HCT116 (cell line): Measurements from ENCODE around the gene GLYR1. TPM values are rescaled to one million over a fixed set of nuclear protein-coding genes. Genes with fewer than 3 reads are reported as not detected.

Experiments
- ATAC-seq: fragments of 200-7000 bp; cut with Tn5 transposase; 2 replicates; pipeline ENCODE4 v1.9.1; 2020; ENCODE audit warnings: mild to moderate bottlenecking, moderate library complexity
- BruUV-seq: library from RNA; stranded (reverse); fragments of 400-500 nt; replicated peaks from 2 replicates; lab custom pipeline; 2021; lab: Mats Ljungman, UMichigan
- CTCF ChIA-PET: fragments of 300-600 bp; sonication (Branson Sonifier 250); formaldehyde crosslinking; loops from one replicate; lab custom pipeline; 2021; ENCODE audit warnings: antibody characterized with exemption; lab: Charles Lee
- POLR2A ChIA-PET: fragments of 300-600, 350-600 bp; sonication (Branson Sonifier 250); formaldehyde crosslinking; loops from one replicate; lab custom pipeline; 2021; ENCODE audit warnings: antibody characterized with exemption; lab: Charles Lee
- RAD21 ChIA-PET, 2 experiments: fragments of 300-600 bp; sonication (Branson Sonifier 250); formaldehyde crosslinking; loops; one replicate each; lab custom pipeline; 2023; ENCODE audit warnings: low total read pairs in 2 of 2; ENCODE audit not compliant: uncharacterized antibody in 2 of 2, unreplicated experiment in 2 of 2, low non-redundant PET in 1 of 2; lab: Charles Lee
- DNase-seq: peaks from one replicate; pipeline ENCODE4 v3.0.0-alpha.2; 2010; ENCODE audit warnings: low read depth, low spot score
- H2AFZ ChIP-seq: fragments of 200-600 bp; shearing (Covaris generic), sonication (generic); 2 replicates; pipeline ENCODE4 v1.6.1; 2017; ENCODE audit warnings: low read depth, mixed run types, mixed read lengths, antibody characterized with exemption, low read length; ENCODE audit not compliant: poor library complexity, severe bottlenecking
- H3K27ac ChIP-seq: 2 replicates; pipeline ENCODE4 v1.5.1; 2012; ENCODE audit warnings: low read depth, low read length
- H3K27me3 ChIP-seq: fragments of 200-600 bp; sonication (generic); 2 replicates; pipeline ENCODE4 v1.6.1; 2016; ENCODE audit warnings: mixed run types, low read length, mixed read lengths; ENCODE audit not compliant: insufficient read depth
- H3K36me3 ChIP-seq, 2 experiments: fragments of 200-500 bp in 1 of 2; fragments of 200-600 bp in 1 of 2; sonication (Bioruptor generic) in 1 of 2; sonication (generic) in 1 of 2; 2 replicates each; pipeline versions ENCODE4 v1.5.1 to v1.6.1; 2014 to 2016; ENCODE audit warnings: low read length in 2 of 2, inconsistent platforms in 1 of 2, mixed read lengths in 1 of 2, mixed run types in 1 of 2; ENCODE audit not compliant: insufficient read depth in 2 of 2, control insufficient read depth in 1 of 2
- H3K4me1 ChIP-seq, 2 experiments: fragments of 200-600 bp in 1 of 2; sonication (generic) in 1 of 2; 2 replicates each; pipeline versions ENCODE4 v1.5.1 to v1.6.1; 2012 to 2017; ENCODE audit warnings: low read length in 2 of 2, inconsistent platforms in 1 of 2, mild to moderate bottlenecking in 1 of 2, mixed read lengths in 1 of 2, mixed run types in 1 of 2, moderate library complexity in 1 of 2; ENCODE audit not compliant: insufficient read depth in 2 of 2, control insufficient read depth in 1 of 2
- H3K4me2 ChIP-seq: fragments of 200-600 bp; sonication (generic); 2 replicates; pipeline ENCODE4 v1.6.1; 2017; ENCODE audit warnings: mixed run types, low read length, mixed read lengths
- H3K4me3 ChIP-seq, 2 experiments: fragments of 200-600 bp in 1 of 2; sonication (generic) in 1 of 2; replicated peaks in 1 of 2; 2 replicates each; pipeline ENCODE4 v1.5.1; 2011 to 2016; ENCODE audit warnings: low read length in 2 of 2, control low read depth in 1 of 2, low read depth in 1 of 2, mild to moderate bottlenecking in 1 of 2, mixed read lengths in 1 of 2, mixed run types in 1 of 2
- H3K79me2 ChIP-seq: fragments of 200-600 bp; sonication (generic); 2 replicates; pipeline ENCODE4 v1.6.1; 2017; ENCODE audit warnings: mild to moderate bottlenecking, mixed run types, low read length, moderate library complexity, mixed read lengths; ENCODE audit not compliant: insufficient read depth
- H3K9ac ChIP-seq: fragments of 200-600 bp; sonication (generic); 2 replicates; pipeline ENCODE4 v1.6.1; 2016; ENCODE audit warnings: low read length, mixed read lengths
- H3K9me2 ChIP-seq: fragments of 200-600 bp; sonication (generic), shearing (Covaris generic); 2 replicates; pipeline ENCODE4 v1.6.1; 2017; ENCODE audit warnings: mixed run types, mild to moderate bottlenecking, moderate library complexity; ENCODE audit not compliant: insufficient read depth
- H3K9me3 ChIP-seq, 2 experiments: fragments of 200-500 bp in 1 of 2; fragments of 200-600 bp in 1 of 2; sonication (Bioruptor generic) in 1 of 2; sonication (generic) in 1 of 2; 2 replicates each; pipeline ENCODE4 v1.6.1; 2014 to 2017; ENCODE audit warnings: low read length in 2 of 2, mixed read lengths in 2 of 2, inconsistent platforms in 1 of 2, low read depth in 1 of 2, mild to moderate bottlenecking in 1 of 2, mixed run types in 1 of 2, moderate library complexity in 1 of 2; ENCODE audit not compliant: control insufficient read depth in 1 of 2, insufficient read depth in 1 of 2
- H4K20me1 ChIP-seq: fragments of 200-600 bp; sonication (generic), shearing (Covaris generic); 2 replicates; pipeline ENCODE4 v1.6.1; 2017; ENCODE audit warnings: mixed run types, mild to moderate bottlenecking, moderate library complexity; ENCODE audit not compliant: insufficient read depth
- CEBPB ChIP-seq: IDR thresholded peaks from 2 replicates; pipeline ENCODE4 v1.6.1; 2012; ENCODE audit warnings: low read depth
- EGR1 ChIP-seq: IDR thresholded peaks from 2 replicates; pipeline ENCODE4 v1.6.1; 2012; ENCODE audit warnings: low read depth
- ELF1 ChIP-seq: IDR thresholded peaks from 2 replicates; pipeline ENCODE4 v1.6.1; 2012; ENCODE audit warnings: low read depth, borderline replicate concordance
- EZH2 ChIP-seq: fragments of 200-600 bp; sonication (generic); IDR thresholded peaks from 2 replicates; pipeline ENCODE4 v1.6.1; 2017; ENCODE audit warnings: antibody characterized with exemption, mixed run types
- FOSL1 ChIP-seq: IDR thresholded peaks from 2 replicates; pipeline ENCODE4 v1.6.1; 2012; ENCODE audit warnings: low read depth
- JUND ChIP-seq: IDR thresholded peaks from 2 replicates; pipeline ENCODE4 v1.6.1; 2012
- POLR2A ChIP-seq: IDR thresholded peaks from 2 replicates; pipeline ENCODE4 v1.7.0; 2011; ENCODE audit warnings: borderline replicate concordance; ENCODE audit not compliant: insufficient read depth, insufficient read length; ENCODE audit errors: extremely low read depth
- POLR2AphosphoS5 ChIP-seq: IDR thresholded peaks from 2 replicates; pipeline ENCODE4 v1.6.1; 2011; ENCODE audit warnings: mild to moderate bottlenecking, low read depth, low read length, moderate library complexity
- RAD21 ChIP-seq: IDR thresholded peaks from 2 replicates; pipeline ENCODE4 v1.6.1; 2012; ENCODE audit warnings: low read depth, mild to moderate bottlenecking
- SRF ChIP-seq: IDR thresholded peaks from 2 replicates; pipeline ENCODE4 v1.6.1; 2012; ENCODE audit warnings: low read depth
- YY1 ChIP-seq: IDR thresholded peaks from 2 replicates; pipeline ENCODE4 v1.6.1; 2011; ENCODE audit warnings: low read length, low read depth, moderate library complexity, mild to moderate bottlenecking; ENCODE audit not compliant: insufficient replicate concordance; ENCODE audit errors: extremely low read depth
- intact Hi-C: fragments of 100-400 bp; cut with micrococcal nuclease; formaldehyde crosslinking; loops from 2 replicates; pipeline ENCODE4 v1.10.0; 2022
- total RNA-seq: library from RNA; stranded (reverse); gene quantifications from one replicate; pipeline ENCODE4 v1.2.1, GENCODE V29; 2021; ENCODE audit not compliant: unreplicated experiment
- TF ChIP-seq, protein P1 (sequence below): IDR thresholded peaks from 2 replicates; pipeline ENCODE4 v1.6.1; 2012
- TF ChIP-seq, protein P2 (sequence below): IDR thresholded peaks from 2 replicates; pipeline ENCODE4 v1.6.1; 2012
- TF ChIP-seq, protein P3 (sequence below), 3 experiments: fragments of 200-600 bp in 1 of 3; sonication (generic) in 1 of 3; IDR thresholded peaks in 2 of 3; conservative IDR thresholded peaks in 1 of 3; 2 replicates each; pipeline ENCODE4 v1.5.1; 2012 to 2017; ENCODE audit warnings: low read depth in 2 of 3, low read length in 2 of 3, antibody characterized with exemption in 1 of 3, borderline replicate concordance in 1 of 3, control low read depth in 1 of 3, mild to moderate bottlenecking in 1 of 3, mixed read lengths in 1 of 3, mixed run types in 1 of 3, moderate library complexity in 1 of 3; ENCODE audit not compliant: insufficient read depth in 1 of 3

Gene GLYR1
- total RNA-seq, 1 experiment from 2014 or later, result 50.0 TPM

DNA sequence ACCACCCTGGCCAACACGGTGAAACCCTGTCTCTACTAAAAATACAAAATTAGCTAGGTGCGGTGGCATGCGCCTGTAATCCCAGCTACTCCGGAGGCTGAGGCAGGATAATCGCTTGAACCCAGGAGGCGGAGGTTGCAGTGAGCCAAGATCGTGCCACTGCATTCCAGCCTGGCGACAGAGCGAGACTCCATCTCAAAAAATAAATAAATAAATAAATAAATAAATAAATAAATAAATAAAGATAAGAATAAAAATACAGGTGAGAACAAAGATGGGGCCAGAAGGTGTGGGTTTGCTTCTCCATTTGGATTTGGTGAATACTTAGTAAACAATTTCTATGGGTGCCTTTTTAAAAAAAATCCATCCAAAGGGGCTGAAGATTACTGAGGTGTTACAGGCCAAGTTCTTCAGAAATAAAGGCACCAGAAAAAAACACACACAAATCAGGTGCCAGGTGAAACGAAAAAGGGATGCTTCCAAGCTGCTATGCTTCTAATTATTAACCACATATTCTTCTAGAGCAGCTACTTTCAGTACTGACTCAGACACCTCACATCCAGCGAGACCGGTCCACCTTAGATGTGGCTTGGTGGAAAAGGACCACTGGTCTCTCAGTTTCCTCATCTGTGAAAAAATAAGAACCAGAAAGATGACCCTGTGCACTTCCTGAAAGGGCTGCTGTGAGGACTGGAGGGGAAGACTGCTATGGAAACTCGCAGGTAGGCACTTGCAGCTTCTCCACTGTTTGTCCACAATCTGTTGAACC is 9.2 kb downstream of the GLYR1 start (continued):
- TF ChIP-seq, protein P1, sequence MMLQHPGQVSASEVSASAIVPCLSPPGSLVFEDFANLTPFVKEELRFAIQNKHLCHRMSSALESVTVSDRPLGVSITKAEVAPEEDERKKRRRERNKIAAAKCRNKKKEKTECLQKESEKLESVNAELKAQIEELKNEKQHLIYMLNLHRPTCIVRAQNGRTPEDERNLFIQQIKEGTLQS, result no peak
- TF ChIP-seq POLR2AphosphoS5 (no peak), EGR1 (no peak), YY1 (no peak), SRF (no peak), ELF1 (no peak), CEBPB (no peak), POLR2A (no peak), RAD21 (no peak), FOSL1 (no peak)
- TF ChIP-seq, protein P2, sequence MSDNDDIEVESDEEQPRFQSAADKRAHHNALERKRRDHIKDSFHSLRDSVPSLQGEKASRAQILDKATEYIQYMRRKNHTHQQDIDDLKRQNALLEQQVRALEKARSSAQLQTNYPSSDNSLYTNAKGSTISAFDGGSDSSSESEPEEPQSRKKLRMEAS, result no peak
- TF ChIP-seq, protein P3, sequence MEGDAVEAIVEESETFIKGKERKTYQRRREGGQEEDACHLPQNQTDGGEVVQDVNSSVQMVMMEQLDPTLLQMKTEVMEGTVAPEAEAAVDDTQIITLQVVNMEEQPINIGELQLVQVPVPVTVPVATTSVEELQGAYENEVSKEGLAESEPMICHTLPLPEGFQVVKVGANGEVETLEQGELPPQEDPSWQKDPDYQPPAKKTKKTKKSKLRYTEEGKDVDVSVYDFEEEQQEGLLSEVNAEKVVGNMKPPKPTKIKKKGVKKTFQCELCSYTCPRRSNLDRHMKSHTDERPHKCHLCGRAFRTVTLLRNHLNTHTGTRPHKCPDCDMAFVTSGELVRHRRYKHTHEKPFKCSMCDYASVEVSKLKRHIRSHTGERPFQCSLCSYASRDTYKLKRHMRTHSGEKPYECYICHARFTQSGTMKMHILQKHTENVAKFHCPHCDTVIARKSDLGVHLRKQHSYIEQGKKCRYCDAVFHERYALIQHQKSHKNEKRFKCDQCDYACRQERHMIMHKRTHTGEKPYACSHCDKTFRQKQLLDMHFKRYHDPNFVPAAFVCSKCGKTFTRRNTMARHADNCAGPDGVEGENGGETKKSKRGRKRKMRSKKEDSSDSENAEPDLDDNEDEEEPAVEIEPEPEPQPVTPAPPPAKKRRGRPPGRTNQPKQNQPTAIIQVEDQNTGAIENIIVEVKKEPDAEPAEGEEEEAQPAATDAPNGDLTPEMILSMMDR (IDR thresholded peaks at IDR 0.05 in 2 of 3, conservative IDR thresholded peaks at IDR 0.05 in 1 of 3; ENCODE audit: borderline replicate concordance in 1 of 3, insufficient read depth in 1 of 3, low read depth in 2 of 3, low read length in 2 of 3), result no peak
- TF ChIP-seq, all 23 proteins: peak for 0

DNA sequence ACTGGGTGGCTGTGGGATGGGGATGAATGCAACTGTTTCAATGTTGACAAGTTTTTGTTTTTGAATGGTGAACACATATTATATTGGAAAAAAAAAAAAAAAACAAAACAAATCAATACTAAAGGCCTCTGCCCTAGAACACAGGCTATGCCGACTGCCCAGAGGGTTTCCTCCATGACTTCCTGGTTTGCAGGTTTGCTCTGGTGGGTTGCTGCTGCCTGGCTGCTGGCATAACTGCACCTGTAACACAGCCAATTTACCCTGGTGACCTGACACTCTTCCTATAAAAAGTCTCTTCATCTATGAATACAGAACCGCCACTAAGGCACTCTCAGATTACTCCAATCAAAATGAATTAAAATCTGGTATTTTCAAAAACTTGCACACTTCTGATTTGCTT is 10.4 kb downstream of the GLYR1 start:
- ChIA-PET POLR2A (no interaction called here), RAD21 (no interaction called here), CTCF (no interaction called here)
- Histone ChIP-seq H3K9ac (no peak overlapping the region), H3K36me3 (peaks cover 48 to 51% of the 10 kb centered on the region in 2 experiments), H3K27ac (no peak overlapping the region), H2AFZ (no peak overlapping the region), H3K4me1 (no peaks in the 10 kb centered on the region), H3K4me3 (no peak overlapping the region), H3K9me3 (no peaks in the 10 kb centered on the region), H3K79me2 (peaks cover 41% of the 10 kb centered on the region), H3K4me2 (no peak overlapping the region), H3K9me2 (no peaks in the 10 kb centered on the region), H3K27me3 (no peaks in the 10 kb centered on the region), H4K20me1 (no peaks in the 10 kb centered on the region; the same call in 1 of the 2 replicates)
- DNase-seq (no peak), ATAC-seq (no peak)
- BruUV-seq, result no TSS peak
- TF ChIP-seq EZH2 (no peak), JUND (no peak)
- intact Hi-C loops, result no loop called here
